ENCODE measurements around the gene SETD7.

Gene SETD7

DNA sequence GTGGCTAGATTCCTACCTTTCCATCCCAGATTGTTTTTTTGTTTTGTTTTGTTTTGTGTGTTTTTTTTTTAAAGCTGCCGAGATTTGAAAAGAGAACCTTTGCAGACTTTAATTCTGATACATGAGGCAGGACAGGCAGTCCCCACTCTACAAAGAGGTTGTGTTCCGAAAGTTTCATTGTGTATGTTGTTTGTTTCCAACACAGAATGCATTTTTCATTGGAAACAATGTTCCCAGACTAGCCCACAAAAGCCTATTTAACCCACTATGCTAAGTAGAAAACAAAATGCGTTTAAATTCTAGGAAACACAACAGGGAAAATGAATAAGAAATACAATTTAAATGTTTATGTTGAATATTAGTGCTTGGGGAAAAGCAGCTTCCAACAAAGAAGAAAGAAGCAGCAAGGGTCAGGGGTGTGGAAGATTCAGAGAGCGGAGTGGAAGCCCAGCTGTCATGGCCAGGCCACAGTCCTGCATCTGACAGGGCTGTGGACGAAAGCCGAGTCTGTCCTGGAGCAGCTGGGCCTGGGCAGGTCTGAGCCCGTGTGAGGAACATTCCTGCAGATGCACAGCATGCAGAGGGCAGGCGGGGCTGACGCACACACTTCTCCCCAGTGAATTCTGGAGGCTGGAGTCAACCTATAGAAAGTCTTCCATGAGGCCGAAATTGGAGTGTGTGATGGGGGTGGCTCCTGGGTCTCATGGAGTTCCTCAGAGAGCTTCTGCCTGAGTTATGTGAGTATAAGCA, 12.4 kb upstream of the SETD7 start:
- DNase-seq = no peak

- no peak for DNase-seq
Measured at GRCh38 chr4:139567159-139567870, 11.3 kb upstream of the SETD7 start.

DNA sequence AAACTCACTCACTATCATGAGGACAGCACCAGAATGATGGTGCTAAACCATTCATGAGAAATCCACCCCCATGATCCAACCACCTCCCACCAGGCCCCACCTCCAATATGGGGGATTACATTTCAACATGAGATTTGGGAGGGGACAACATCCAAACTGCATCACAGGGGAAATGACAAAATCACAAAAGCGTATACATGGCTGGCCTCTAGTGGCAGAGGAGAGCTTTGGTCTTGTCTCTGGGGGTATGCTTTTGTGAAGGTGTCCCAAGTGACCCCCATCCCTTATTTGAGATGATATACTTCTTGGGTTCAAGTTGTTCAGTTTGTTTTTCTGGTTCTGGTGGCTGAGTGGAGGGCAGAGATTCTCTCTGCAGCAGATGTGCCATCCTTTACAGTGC, 8.5 kb upstream of the SETD7 start:
- peak in 1 of 5 donors; percentile 7 for DNase-seq

- DNase-seq = no peak
Measured at GRCh38 chr4:139563515-139563914, 7.5 kb upstream of the SETD7 start.

DNA sequence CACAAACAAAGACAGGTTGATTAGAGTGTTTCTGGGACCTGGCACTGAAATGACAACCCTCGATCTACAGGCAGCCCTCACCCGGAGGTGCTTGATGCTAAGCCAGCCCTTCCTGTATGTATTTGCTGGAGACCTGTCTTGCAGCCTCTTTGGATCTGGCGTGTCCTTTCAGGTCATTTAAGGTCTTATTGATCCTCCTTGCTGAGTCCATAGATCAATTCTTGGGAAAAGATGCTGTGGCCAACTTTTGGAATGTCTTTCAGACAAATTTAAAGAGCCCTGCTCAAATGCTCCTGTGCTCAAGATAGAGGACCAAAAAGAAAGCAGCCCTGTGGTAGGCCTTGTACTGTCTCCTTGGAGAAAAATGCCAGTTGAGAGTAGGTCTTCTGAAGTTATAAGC, 6.8 kb upstream of the SETD7 start:
- no peak for DNase-seq

GRCh38 chr4:139562067-139562684, 6.2 kb upstream of the SETD7 start:
- DNase-seq = peak in 1 of 5 donors; percentile 8

- DNase-seq = peak in 2 of 5 donors; percentile 5 to 54
Measured at GRCh38 chr4:139560406-139561104, 4.5 kb upstream of the SETD7 start.

DNA sequence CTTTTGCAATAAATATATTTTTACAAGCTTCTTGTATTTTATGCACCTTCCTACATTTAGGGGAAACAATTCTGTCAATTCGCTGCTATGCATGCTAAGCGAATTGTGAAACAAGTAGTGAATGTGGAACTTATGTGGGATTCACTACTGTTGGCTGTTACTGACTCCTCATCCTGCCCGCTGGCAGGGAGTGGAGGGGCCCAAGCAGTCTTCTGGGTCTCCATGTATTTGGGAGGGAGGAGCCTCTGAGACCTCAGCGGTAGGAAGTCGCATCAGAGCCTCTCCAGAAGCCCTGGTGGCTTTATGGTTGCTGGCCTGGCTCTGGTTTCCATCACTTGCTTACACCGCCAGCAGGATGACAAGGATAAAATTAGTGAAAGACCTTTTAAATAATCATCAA, 3.7 kb upstream of the SETD7 start:
- no peak for DNase-seq

DNA sequence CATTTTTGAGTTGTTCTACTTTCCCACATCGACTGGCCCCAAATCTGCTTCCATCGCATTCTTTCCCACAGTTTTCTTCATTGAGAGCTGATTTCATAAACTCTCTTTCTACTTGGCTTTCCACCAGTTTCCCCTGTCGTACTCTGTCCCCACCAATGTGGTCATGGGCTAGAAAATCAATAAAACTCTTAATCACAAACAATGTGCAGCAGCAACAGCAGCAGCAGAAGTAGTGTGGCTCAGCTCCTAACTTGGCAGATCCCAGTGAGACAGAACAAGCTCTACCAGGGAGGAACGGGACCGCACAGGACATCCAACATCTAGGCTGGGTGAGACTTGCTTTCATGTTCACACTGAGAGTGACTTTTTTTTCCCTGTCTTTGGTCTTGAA, 3.1 kb upstream of the SETD7 start:
- no peak for DNase-seq

DNA sequence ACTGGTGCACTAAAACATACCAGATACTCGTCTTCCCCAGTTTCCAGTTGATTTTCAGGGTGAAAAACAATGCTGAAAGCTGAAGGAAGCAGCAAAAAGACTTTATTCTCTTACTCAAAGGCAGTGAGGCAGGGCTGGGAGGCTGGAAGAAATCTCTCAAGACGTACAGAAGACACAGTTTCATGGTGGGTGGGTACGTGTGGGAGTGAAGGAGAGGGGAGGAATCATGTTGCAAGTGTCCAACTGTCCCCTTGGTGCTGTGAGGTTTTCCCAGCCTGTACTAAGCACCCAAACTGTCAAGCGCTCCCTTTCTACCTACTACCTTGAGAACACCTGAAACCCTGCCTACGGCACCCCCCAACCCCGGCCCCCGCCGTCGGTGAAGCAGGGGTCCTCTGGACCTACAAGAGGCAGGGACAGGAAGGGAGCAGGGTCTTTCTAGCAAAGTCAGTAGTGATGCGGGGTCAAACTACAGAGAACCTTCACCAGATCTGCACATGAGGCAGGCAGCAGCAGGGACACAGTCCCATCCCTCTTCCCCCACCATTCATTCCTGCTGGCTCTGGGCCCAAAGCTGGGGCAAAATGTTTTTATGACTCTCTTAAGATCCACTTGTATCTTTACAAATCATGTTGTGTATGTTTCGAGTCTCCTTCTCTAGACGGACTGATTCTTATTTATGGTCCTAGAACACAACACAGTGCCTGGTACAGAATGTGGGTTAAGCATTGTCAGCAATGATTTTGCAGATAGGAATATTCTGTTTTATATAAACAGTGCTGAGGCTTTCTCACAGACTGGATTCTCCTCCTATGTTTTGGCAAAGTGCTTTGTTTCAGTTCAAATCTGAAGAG, 2.4 kb upstream of the SETD7 start:
- DNase-seq = no peak

DNA sequence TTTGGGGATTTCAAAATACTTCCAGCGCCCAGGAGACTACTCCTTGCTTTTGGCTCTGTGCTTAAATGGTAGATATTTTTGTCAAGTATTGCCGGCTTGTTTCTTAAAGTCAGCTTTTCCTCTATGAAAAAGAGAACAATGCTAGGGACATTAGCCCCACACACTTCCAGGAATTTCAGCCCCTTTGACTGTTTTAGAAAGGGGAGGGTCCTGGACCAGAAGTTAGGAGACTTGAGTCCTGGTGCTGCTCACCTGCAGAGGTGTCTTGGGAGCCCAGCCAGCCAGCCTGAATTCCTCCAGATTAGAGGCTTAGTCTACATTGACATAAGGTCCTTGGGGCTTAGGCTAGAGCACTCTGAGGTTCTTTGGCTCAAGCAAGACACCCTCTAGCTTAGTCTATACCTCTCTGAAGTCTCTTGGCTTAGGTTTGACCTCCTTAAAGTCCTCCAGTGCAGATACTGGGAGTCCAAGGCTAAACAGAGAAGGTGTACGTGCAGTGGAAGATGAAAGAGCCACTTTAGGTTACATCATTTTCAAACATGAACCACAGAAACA, 1.6 kb upstream of the SETD7 start:
- peak in 1 of 5 donors; percentile 58 for DNase-seq

DNA sequence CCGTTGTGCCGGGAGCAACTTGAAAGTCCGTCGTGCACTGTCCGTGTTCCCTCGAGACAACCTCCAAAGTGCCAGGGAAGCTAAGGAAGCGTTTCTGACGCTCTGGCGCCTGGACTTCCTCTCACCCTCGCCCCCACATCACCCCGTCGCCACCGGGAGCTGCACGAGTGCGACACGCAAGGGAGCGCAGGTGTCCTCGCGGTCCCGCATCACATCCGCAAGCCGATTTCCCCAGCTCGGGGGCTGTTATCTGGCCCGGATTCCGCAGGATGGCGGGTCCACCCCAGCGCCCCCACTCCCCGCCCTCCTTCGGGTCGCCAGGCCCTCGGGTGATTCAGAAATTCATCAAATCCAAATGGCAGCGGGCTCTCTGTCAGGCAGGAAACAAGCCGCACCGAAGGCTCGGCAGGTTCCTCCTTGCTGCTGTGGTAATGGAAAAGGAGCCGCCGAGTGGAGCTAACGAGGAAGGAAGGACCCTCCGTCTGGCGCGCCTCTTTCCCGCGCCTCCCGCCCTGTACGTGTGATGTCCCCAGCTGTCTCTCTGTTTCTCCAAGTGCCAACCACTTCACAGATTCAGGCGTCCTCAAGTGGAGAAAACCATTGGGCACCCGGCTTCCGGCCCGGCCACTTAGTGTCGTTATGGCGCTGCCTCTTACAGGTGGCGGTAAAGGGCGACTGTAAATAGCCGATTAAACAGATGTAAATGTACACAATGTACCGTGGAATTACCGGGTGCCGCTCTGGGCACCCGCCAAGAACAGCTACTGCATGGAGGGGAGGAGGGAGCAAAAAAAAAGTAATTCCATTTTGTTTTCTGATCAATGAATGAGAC, 921 bp upstream of the SETD7 start:
- DNase-seq = peak; percentile 29 to 76 (median 50)

DNA sequence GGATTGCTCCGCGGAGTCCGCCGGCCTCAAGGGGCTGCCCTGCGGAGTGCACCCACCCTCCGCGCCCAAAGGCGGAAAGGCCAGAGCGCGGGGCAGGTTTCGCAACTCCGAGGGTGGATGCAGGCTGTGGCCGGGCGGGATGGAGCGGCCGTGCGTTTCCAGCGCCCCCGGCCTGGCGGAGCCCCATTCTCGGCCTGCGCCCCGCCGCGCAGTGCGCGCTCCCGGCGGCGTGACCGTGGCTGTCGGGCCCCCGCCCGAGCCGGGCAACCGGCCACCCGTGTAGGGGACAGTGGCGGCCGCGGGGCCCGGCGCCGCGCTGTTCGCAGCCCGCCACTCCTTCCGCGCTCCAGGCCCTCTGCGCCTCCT, 331 bp downstream of the SETD7 start:
- no peak for DNase-seq

DNA sequence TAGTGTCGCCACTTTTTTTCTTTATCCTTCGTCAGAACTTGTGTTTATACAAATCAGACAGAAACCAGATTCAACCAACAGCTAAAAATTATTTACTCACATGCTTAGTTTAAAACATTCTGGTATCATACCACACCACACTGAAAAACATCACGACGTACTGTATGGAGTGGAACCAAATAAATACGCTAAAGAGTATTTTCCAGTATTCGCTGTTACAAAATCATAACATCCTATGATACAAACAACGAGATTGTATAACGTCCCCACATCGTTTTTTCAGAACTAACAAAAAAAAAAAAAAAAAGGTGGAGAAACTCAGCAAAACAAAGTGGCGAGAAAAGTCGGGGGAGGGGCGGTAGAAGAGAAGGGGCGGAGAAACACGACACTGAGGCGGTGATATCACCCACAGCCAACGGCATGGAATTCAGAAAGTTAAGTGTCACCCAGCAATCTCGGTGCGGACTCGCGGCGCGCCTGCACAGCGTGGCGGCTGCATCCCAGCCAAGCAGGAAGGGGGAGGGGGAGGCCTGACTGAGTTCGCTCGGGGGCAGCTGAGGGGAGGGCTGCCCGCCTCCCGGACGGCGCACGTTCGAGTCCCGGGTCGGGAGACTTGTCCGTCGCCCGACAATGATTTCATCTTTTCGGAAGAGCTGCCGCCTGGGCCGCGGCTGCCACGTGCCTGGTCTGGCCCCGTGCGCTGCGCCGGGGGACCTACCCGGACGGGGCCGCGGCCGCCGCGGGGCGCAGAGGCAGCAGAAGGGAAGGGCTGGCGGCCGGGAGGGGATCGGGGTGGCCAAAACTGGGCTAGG, 920 bp downstream of the SETD7 start:
- peak; percentile 66 to 86 (median 81) for DNase-seq

- DNase-seq = no peak
Measured at GRCh38 chr4:139554642-139554892, 1.5 kb downstream of the SETD7 start.

DNA sequence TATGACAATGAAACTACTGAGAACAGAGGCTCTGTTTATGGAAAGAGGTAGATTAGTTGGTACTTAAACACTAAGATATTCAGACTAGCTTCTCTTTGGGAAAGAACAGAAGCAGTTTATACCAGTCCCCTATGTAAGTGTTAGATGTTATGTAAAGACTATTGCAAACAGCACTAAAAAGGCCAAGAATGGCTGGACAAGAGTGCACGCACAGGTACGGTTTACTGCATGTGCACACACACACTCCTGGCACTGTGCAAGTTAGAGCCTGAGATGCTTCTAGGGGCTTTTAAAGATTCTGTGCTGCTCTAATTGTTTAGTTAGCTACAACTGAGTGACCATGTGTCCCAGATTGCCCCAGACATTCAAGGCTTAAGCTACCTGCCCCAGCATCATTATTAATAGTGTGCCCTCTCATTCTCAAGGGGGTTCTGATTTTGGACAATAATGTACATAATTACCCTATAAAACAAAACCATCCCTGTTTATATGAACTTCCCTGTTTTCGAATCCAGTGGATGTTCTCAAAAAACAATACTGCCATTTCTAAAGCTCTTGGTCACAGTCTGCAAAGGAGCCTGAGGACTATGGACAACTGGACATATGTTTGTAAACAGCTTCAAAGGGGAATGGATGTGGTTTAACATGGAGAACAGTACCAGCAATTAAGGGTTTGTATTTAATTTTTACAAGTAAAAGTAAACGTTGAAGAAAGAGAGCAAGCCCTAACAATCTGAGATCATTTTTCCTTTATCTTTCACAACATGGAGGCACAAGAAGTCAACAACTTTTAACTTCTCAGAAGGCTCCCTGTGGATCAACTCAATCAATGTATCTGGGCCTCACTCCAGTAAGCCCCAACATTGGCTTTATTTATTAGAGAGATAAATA, 2.0 kb downstream of the SETD7 start:
- DNase-seq = no peak

DNA sequence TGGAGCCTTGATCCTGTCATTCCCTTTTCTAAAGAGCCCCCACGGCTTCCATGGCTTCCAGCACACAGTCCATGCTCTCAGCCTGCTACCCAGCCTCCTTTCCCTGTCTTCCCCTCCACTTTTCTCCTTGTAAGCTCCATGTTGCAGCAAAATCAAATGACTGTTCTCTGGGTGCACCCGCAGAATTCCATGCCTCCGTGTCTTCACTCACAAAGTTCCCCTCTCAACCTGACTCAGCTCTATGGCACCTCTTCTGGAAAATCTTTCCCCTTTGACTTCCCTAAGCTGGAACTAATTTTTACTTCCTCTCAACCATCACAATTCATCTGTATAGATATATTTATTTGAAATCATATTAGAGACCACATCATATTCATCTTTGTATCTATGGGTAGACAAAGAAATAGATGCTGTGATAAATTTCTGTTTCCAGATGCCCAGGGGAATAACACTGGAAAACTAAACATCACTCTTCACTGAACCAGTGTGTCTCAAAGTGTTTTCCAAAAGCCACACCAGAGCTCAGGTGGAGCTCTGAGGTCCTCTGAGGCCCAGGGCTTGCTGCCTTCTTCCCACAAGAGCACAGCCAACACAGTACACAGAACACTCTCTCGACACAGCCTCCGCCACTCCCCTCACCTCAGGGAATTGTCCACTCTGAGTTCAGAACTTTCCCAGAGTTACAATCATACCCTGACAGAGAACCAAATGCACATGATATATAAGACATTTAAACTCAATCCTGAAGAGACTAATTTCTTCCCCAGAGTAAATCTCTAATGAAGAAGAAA, 3.3 kb downstream of the SETD7 start:
- no peak for DNase-seq

GRCh38 chr4:139550724-139551429, 5.1 kb downstream of the SETD7 start:
- DNase-seq = no peak

All from T-helper 1 cell (primary cell).